ENCODE results near the gene FGF19.
"Not testable (repeated sequence)": the region's sequence is repeated elsewhere in the genome, so short reads cannot be mapped to it uniquely, and the experiment has no call there.

Gene FGF19

GRCh38 chr11:69692422-69692821 lies 11.4 kb downstream of the FGF19 start:
- H3K9me3 ChIP-seq (ENCODE audit: severe bottlenecking) = no peaks in the 10 kb centered on the region
- H3K36me3 ChIP-seq = no peaks in the 10 kb centered on the region
- TF ChIP-seq CTCF (IDR thresholded peaks at IDR 0.05; ENCODE audit: low read depth, low read length) = no peak
- no peak overlapping the region for H3K27ac ChIP-seq
- no peak for DNase-seq
- no peaks in the 10 kb centered on the region for H3K27me3 ChIP-seq (ENCODE audit: insufficient read depth, low read depth, severe bottlenecking)
- no peak overlapping the region for H3K4me3 ChIP-seq (ENCODE audit: low read depth, low read length)

- no peak for TF ChIP-seq CTCF (IDR thresholded peaks at IDR 0.05; ENCODE audit: low read depth, low read length)
- Histone ChIP-seq H3K9me3 (ENCODE audit: severe bottlenecking) (no peaks in the 10 kb centered on the region), H3K36me3 (no peaks in the 10 kb centered on the region), H3K4me3 (ENCODE audit: low read depth, low read length) (no peak overlapping the region), H3K27me3 (ENCODE audit: insufficient read depth, low read depth, severe bottlenecking) (no peaks in the 10 kb centered on the region), H3K27ac (no peak overlapping the region)
- DNase-seq = no peak
These were observed 12.4 kb downstream of the FGF19 start for GRCh38 chr11:69691463-69691862.

GRCh38 chr11:69689484-69690319 lies 14.1 kb downstream of the FGF19 start:
- H3K4me3 ChIP-seq (ENCODE audit: low read depth, low read length) = no peak overlapping the region
- DNase-seq = no peak
- no peaks in the 10 kb centered on the region for H3K9me3 ChIP-seq (ENCODE audit: severe bottlenecking)
- H3K27me3 ChIP-seq (ENCODE audit: insufficient read depth, low read depth, severe bottlenecking) = peaks cover 5% of the 10 kb centered on the region
- no peak for TF ChIP-seq CTCF (IDR thresholded peaks at IDR 0.05; ENCODE audit: low read depth, low read length)
- no peak overlapping the region for H3K27ac ChIP-seq
- no peaks in the 10 kb centered on the region for H3K36me3 ChIP-seq

GRCh38 chr11:69687969-69688771 lies 15.7 kb downstream of the FGF19 start:
- not testable (repeated sequence) for H3K4me3 ChIP-seq (ENCODE audit: low read depth, low read length); H3K27me3 ChIP-seq (ENCODE audit: insufficient read depth, low read depth, severe bottlenecking); H3K27ac ChIP-seq

GRCh38 chr11:69686856-69687255 lies 17.0 kb downstream of the FGF19 start:
- no peak overlapping the region for H3K27ac ChIP-seq
- H3K9me3 ChIP-seq (ENCODE audit: severe bottlenecking) = no peaks in the 10 kb centered on the region
- peaks cover 5% of the 10 kb centered on the region for H3K27me3 ChIP-seq (ENCODE audit: insufficient read depth, low read depth, severe bottlenecking)
- TF ChIP-seq CTCF (IDR thresholded peaks at IDR 0.05; ENCODE audit: low read depth, low read length) = no peak
- DNase-seq = no peak
- no peaks in the 10 kb centered on the region for H3K36me3 ChIP-seq
- H3K4me3 ChIP-seq (ENCODE audit: low read depth, low read length) = no peak overlapping the region

More at GRCh38 chr11:69687969-69688771, 15.7 kb downstream of the FGF19 start:
- H3K36me3 ChIP-seq; H3K9me3 ChIP-seq (ENCODE audit: severe bottlenecking); DNase-seq: not testable (repeated sequence)

- H3K4me3 ChIP-seq (ENCODE audit: low read depth, low read length) = no peak overlapping the region
- DNase-seq = no peak
- no peaks in the 10 kb centered on the region for H3K36me3 ChIP-seq
These were observed 17.4 kb downstream of the FGF19 start for GRCh38 chr11:69686452-69686851.

More at GRCh38 chr11:69686452-69686851, 17.4 kb downstream of the FGF19 start:
- H3K9me3 ChIP-seq (ENCODE audit: severe bottlenecking) = no peaks in the 10 kb centered on the region
- H3K27me3 ChIP-seq (ENCODE audit: insufficient read depth, low read depth, severe bottlenecking) = peaks cover 5% of the 10 kb centered on the region
- no peak overlapping the region for H3K27ac ChIP-seq
- TF ChIP-seq CTCF (IDR thresholded peaks at IDR 0.05; ENCODE audit: low read depth, low read length) = no peak

All from WERI-Rb-1 (cell line).